ENCODE data around the gene SIPA1L2.

SIPA1L2 gene

GRCh38 chr1:232628335-232629249 lies 1.3 kb downstream of the SIPA1L2 start:
- peak overlapping the region; percentile 56 to 71 for H3K27ac ChIP-seq (ENCODE audit: low read depth in 2 of 2, low read length in 2 of 2)
- H3K9ac ChIP-seq (ENCODE audit: low read depth in 1 of 2, low read length in 2 of 2): peak overlapping the region; percentile 76 to 84
- no peaks in the 10 kb centered on the region for H3K27me3 ChIP-seq (ENCODE audit: control insufficient read depth in 2 of 2, insufficient read depth in 2 of 2, low read length in 2 of 2)
- H3K4me1 ChIP-seq (ENCODE audit: control insufficient read depth in 2 of 2, insufficient read depth in 2 of 2, low read length in 2 of 2): peaks cover 8 to 50% of the 10 kb centered on the region in 2 donors
- H3K36me3 ChIP-seq (ENCODE audit: control insufficient read depth in 2 of 2, insufficient read depth in 2 of 2, low read length in 2 of 2): no peaks in the 10 kb centered on the region
- H3K4me3 ChIP-seq (ENCODE audit: low read length in 2 of 2): peak overlapping the region; percentile 80
- H3K9me3 ChIP-seq (ENCODE audit: control insufficient read depth in 2 of 2, low read length in 2 of 2): no peaks in the 10 kb centered on the region

- Histone ChIP-seq H3K27ac (ENCODE audit: low read depth in 2 of 2, low read length in 2 of 2) (peak overlapping the region; percentile 26 to 56), H3K4me1 (ENCODE audit: control insufficient read depth in 2 of 2, insufficient read depth in 2 of 2, low read length in 2 of 2) (peaks cover 8 to 49% of the 10 kb centered on the region in 2 donors), H3K36me3 (ENCODE audit: control insufficient read depth in 2 of 2, insufficient read depth in 2 of 2, low read length in 2 of 2) (no peaks in the 10 kb centered on the region), H3K27me3 (ENCODE audit: control insufficient read depth in 2 of 2, insufficient read depth in 2 of 2, low read length in 2 of 2) (no peaks in the 10 kb centered on the region), H3K4me3 (ENCODE audit: low read length in 2 of 2) (peak overlapping the region; percentile 80), H3K9ac (ENCODE audit: low read depth in 1 of 2, low read length in 2 of 2) (peak overlapping the region; percentile 1 to 56), H3K9me3 (ENCODE audit: control insufficient read depth in 2 of 2, low read length in 2 of 2) (no peaks in the 10 kb centered on the region)
These were observed 2.1 kb downstream of the SIPA1L2 start for GRCh38 chr1:232627645-232628334.

GRCh38 chr1:232627171-232627570 lies 2.8 kb downstream of the SIPA1L2 start:
- no peaks in the 10 kb centered on the region for H3K27me3 ChIP-seq (ENCODE audit: control insufficient read depth in 2 of 2, insufficient read depth in 2 of 2, low read length in 2 of 2)
- H3K9me3 ChIP-seq (ENCODE audit: control insufficient read depth in 2 of 2, low read length in 2 of 2): no peaks in the 10 kb centered on the region
- peak overlapping the region; percentile 80 for H3K4me3 ChIP-seq (ENCODE audit: low read length in 2 of 2)
- H3K4me1 ChIP-seq (ENCODE audit: control insufficient read depth in 2 of 2, insufficient read depth in 2 of 2, low read length in 2 of 2): peaks cover 8 to 50% of the 10 kb centered on the region in 2 donors
- H3K9ac ChIP-seq (ENCODE audit: low read depth in 1 of 2, low read length in 2 of 2): peak overlapping the region in 1 of 2 donors; percentile 56
- H3K27ac ChIP-seq (ENCODE audit: low read depth in 2 of 2, low read length in 2 of 2): no peak overlapping the region
- no peaks in the 10 kb centered on the region for H3K36me3 ChIP-seq (ENCODE audit: control insufficient read depth in 2 of 2, insufficient read depth in 2 of 2, low read length in 2 of 2)

- Histone ChIP-seq H3K4me1 (ENCODE audit: control insufficient read depth in 2 of 2, insufficient read depth in 2 of 2, low read length in 2 of 2) (peaks cover 14 to 57% of the 10 kb centered on the region in 2 donors), H3K4me3 (ENCODE audit: low read length in 2 of 2) (no peak overlapping the region)
These were observed 3.5 kb downstream of the SIPA1L2 start for GRCh38 chr1:232626452-232626851.

GRCh38 chr1:232625319-232625868 lies 4.5 kb downstream of the SIPA1L2 start:
- H3K9ac ChIP-seq (ENCODE audit: low read depth in 1 of 2, low read length in 2 of 2): no peak overlapping the region
- no peaks in the 10 kb centered on the region for H3K36me3 ChIP-seq (ENCODE audit: control insufficient read depth in 2 of 2, insufficient read depth in 2 of 2, low read length in 2 of 2)
- H3K9me3 ChIP-seq (ENCODE audit: control insufficient read depth in 2 of 2, low read length in 2 of 2): no peaks in the 10 kb centered on the region
- H3K27me3 ChIP-seq (ENCODE audit: control insufficient read depth in 2 of 2, insufficient read depth in 2 of 2, low read length in 2 of 2): no peaks in the 10 kb centered on the region
- H3K4me3 ChIP-seq (ENCODE audit: low read length in 2 of 2): no peak overlapping the region
- H3K4me1 ChIP-seq (ENCODE audit: control insufficient read depth in 2 of 2, insufficient read depth in 2 of 2, low read length in 2 of 2): peaks cover 9 to 60% of the 10 kb centered on the region in 2 donors
- H3K27ac ChIP-seq (ENCODE audit: low read depth in 2 of 2, low read length in 2 of 2): peak overlapping the region in 1 of 2 donors; percentile 54

More at GRCh38 chr1:232626452-232626851, 3.5 kb downstream of the SIPA1L2 start:
- Histone ChIP-seq H3K9me3 (ENCODE audit: control insufficient read depth in 2 of 2, low read length in 2 of 2) (no peaks in the 10 kb centered on the region), H3K27me3 (ENCODE audit: control insufficient read depth in 2 of 2, insufficient read depth in 2 of 2, low read length in 2 of 2) (no peaks in the 10 kb centered on the region), H3K36me3 (ENCODE audit: control insufficient read depth in 2 of 2, insufficient read depth in 2 of 2, low read length in 2 of 2) (no peaks in the 10 kb centered on the region), H3K27ac (ENCODE audit: low read depth in 2 of 2, low read length in 2 of 2) (no peak overlapping the region), H3K9ac (ENCODE audit: low read depth in 1 of 2, low read length in 2 of 2) (no peak overlapping the region)

- peaks cover 13 to 64% of the 10 kb centered on the region in 2 donors for H3K4me1 ChIP-seq (ENCODE audit: control insufficient read depth in 2 of 2, insufficient read depth in 2 of 2, low read length in 2 of 2)
- peak overlapping the region in 1 of 2 donors; percentile 18 for H3K9ac ChIP-seq (ENCODE audit: low read depth in 1 of 2, low read length in 2 of 2)
- no peaks in the 10 kb centered on the region for H3K27me3 ChIP-seq (ENCODE audit: control insufficient read depth in 2 of 2, insufficient read depth in 2 of 2, low read length in 2 of 2)
- no peak overlapping the region for H3K4me3 ChIP-seq (ENCODE audit: low read length in 2 of 2)
- H3K36me3 ChIP-seq (ENCODE audit: control insufficient read depth in 2 of 2, insufficient read depth in 2 of 2, low read length in 2 of 2): no peaks in the 10 kb centered on the region
- peak overlapping the region; percentile 25 to 54 for H3K27ac ChIP-seq (ENCODE audit: low read depth in 2 of 2, low read length in 2 of 2)
- H3K9me3 ChIP-seq (ENCODE audit: control insufficient read depth in 2 of 2, low read length in 2 of 2): no peaks in the 10 kb centered on the region
These were observed 5.2 kb downstream of the SIPA1L2 start for GRCh38 chr1:232624546-232625281.

GRCh38 chr1:232622981-232623380 lies 7.0 kb downstream of the SIPA1L2 start:
- Histone ChIP-seq H3K36me3 (ENCODE audit: control insufficient read depth in 2 of 2, insufficient read depth in 2 of 2, low read length in 2 of 2) (no peaks in the 10 kb centered on the region), H3K9ac (ENCODE audit: low read depth in 1 of 2, low read length in 2 of 2) (peak overlapping the region in 1 of 2 donors; percentile 55), H3K27me3 (ENCODE audit: control insufficient read depth in 2 of 2, insufficient read depth in 2 of 2, low read length in 2 of 2) (no peaks in the 10 kb centered on the region), H3K4me3 (ENCODE audit: low read length in 2 of 2) (peak overlapping the region; percentile 23 to 30), H3K4me1 (ENCODE audit: control insufficient read depth in 2 of 2, insufficient read depth in 2 of 2, low read length in 2 of 2) (peaks cover 13 to 64% of the 10 kb centered on the region in 2 donors), H3K9me3 (ENCODE audit: control insufficient read depth in 2 of 2, low read length in 2 of 2) (no peaks in the 10 kb centered on the region), H3K27ac (ENCODE audit: low read depth in 2 of 2, low read length in 2 of 2) (peak overlapping the region; percentile 74 to 85)

GRCh38 chr1:232622378-232622777 lies 7.6 kb downstream of the SIPA1L2 start:
- Histone ChIP-seq H3K9me3 (ENCODE audit: control insufficient read depth in 2 of 2, low read length in 2 of 2) (no peaks in the 10 kb centered on the region), H3K27me3 (ENCODE audit: control insufficient read depth in 2 of 2, insufficient read depth in 2 of 2, low read length in 2 of 2) (no peaks in the 10 kb centered on the region), H3K4me1 (ENCODE audit: control insufficient read depth in 2 of 2, insufficient read depth in 2 of 2, low read length in 2 of 2) (peaks cover 13 to 61% of the 10 kb centered on the region in 2 donors), H3K4me3 (ENCODE audit: low read length in 2 of 2) (no peak overlapping the region), H3K9ac (ENCODE audit: low read depth in 1 of 2, low read length in 2 of 2) (no peak overlapping the region), H3K36me3 (ENCODE audit: control insufficient read depth in 2 of 2, insufficient read depth in 2 of 2, low read length in 2 of 2) (no peaks in the 10 kb centered on the region), H3K27ac (ENCODE audit: low read depth in 2 of 2, low read length in 2 of 2) (peak overlapping the region; percentile 74 to 85)

- Histone ChIP-seq H3K9ac (ENCODE audit: low read depth in 1 of 2, low read length in 2 of 2) (no peak overlapping the region), H3K27ac (ENCODE audit: low read depth in 2 of 2, low read length in 2 of 2) (peak overlapping the region; percentile 39 to 85), H3K36me3 (ENCODE audit: control insufficient read depth in 2 of 2, insufficient read depth in 2 of 2, low read length in 2 of 2) (peaks cover 2 to 3% of the 10 kb centered on the region in 2 donors), H3K4me3 (ENCODE audit: low read length in 2 of 2) (no peak overlapping the region), H3K4me1 (ENCODE audit: control insufficient read depth in 2 of 2, insufficient read depth in 2 of 2, low read length in 2 of 2) (peaks cover 9 to 55% of the 10 kb centered on the region in 2 donors), H3K27me3 (ENCODE audit: control insufficient read depth in 2 of 2, insufficient read depth in 2 of 2, low read length in 2 of 2) (no peaks in the 10 kb centered on the region), H3K9me3 (ENCODE audit: control insufficient read depth in 2 of 2, low read length in 2 of 2) (no peaks in the 10 kb centered on the region)
These were observed 8.9 kb downstream of the SIPA1L2 start for GRCh38 chr1:232621050-232621449.

Measured in mucosa of rectum (tissue), 2 donors.